Hepatocyte (in vitro differentiated cells): Measurements from ENCODE around the gene ABL1.

Experiments
- CTCF ChIP-seq: fragments of 200-600 bp; sonication (generic); IDR thresholded peaks from 2 replicates; pipeline ENCODE4 v1.5.1; 2016; ENCODE audit warnings: antibody characterized with exemption, mild to moderate bottlenecking; ENCODE audit not compliant: poor library complexity
- EZH2phosphoT487 ChIP-seq: fragments of 200-600 bp; sonication (generic); IDR thresholded peaks from one replicate; pipeline ENCODE4 v1.6.1; 2018; ENCODE audit warnings: antibody characterized with exemption, mild to moderate bottlenecking, low read depth, moderate library complexity; ENCODE audit not compliant: unreplicated experiment, severe bottlenecking

DNA sequence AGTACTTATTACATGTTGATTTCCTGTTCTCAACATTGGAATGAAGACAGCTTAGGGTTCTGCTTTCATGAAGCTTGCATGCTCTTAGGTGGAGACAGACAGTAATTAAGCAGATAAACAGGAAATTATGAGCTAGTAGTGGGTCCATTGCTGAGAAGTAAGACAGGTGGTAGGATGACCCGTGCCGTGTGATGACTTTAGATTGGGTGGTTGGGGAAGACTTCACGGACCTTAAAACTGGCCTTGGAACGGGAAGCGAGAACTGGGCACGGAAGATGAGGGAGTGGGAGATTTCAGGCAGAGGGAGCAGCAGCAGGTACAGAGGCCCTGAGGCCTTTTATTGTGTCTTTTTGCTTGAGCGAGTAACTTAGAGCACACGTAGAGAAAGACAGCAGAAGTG is 27.2 kb downstream of the ABL1 start:
- no peak for TF ChIP-seq CTCF
- no peak for TF ChIP-seq EZH2phosphoT487
